IPS-11a (cell line): Measurements from ENCODE around the gene IFI44L.

Experiments used
- H3K4me3 ChIP-seq: one replicate; pipeline ENCODE4 v1.5.1; 2013; ENCODE audit warnings: low read depth, low read length, control low read depth

The IFI44L gene

DNA sequence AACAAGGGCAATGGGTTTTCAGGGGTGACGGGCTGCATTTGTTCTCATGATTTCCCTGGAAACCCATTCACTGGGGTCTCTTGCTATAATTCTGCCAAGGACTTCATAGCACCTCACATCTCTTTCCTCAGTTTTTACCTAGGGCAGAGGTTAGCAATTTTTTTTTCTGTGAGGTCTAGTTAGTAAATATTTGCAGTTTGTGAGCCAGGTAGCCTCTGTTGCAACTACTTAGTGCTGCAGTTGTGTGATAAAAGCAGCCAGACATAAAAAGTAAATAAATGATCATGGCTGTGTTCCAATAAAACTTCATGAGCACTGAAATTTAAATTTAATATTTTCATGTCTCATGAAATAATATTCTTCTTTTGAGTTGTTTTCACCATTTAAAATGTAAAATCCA is 67.1 kb downstream of the IFI44L start:
- no peak overlapping the region for H3K4me3 ChIP-seq

DNA sequence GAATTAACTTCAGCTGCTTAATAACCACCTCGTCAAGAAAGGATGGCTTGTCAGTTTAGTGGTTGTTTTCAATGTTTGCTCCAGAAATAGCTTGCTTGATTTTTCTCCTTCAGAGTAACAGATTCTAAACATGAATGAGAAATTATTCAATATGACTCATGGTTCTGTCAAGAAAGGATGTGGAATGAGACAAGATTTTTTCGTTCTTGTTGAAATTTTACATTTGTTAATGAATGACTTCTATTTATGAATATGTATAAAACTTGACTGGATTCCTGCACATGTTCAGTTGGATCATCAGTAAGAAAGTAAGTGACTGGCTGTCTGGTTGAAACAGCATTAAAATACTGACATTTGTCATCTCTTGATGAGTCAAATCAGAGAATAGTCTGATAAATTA is 67.7 kb downstream of the IFI44L start:
- H3K4me3 ChIP-seq = no peak overlapping the region

DNA sequence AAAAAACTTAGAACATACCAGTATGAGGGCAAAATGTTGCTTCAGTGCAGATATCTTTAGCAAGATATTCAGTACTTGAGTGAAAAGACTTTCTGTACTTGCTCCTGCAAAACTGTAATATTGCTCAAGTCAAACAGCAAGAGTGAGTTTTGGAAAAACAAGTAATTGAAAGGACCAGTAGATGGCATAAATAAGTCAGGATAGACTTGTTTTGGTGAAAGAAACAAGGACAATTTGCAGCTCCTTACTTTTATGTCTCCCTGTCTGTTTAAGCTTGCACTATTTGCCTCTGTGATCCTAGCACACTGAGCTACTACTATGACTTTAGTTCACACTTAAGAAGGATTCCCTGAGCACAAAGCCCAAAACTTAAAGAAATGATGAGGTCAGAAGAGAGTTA is 68.4 kb downstream of the IFI44L start:
- H3K4me3 ChIP-seq = no peak overlapping the region

GRCh38 chr1:78690516-78690915 is 70.3 kb downstream of the IFI44L start:
- H3K4me3 ChIP-seq = no peak overlapping the region

DNA sequence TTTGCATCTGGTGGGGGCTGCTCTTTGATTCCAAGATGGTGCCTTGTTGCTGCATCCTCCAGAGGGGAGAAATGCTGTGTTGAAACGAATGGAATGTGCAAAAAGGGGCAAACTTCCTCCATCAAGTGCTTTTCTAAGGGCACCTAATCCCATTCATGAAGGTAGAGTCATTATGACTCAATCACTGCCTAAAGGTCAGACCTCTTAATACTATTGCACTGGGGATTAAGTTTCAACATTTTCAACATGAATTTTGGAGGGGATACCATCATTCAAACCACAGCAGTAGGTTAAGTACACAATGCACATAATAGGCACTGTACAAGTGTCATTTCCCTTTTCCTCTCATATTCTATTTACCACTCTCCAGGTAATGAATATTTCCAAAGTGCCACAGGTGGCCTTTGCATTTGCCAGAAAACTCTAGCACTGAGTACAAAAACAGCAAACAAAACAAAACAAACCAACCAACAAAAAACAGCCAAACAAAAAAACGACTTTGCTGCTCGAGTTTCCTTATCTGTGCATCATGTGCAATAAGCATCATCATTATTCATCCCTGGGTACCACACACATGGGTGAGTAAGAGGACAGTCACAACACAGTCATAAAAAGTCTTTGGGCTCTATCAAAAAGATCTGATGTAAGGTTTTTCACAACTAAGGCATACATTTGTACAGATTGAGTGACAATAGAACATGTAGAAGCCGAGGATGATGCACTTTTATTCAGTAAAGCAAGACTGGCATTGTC is 71.9 kb downstream of the IFI44L start:
- H3K4me3 ChIP-seq = no peak overlapping the region
